ENCODE data around the gene NRG2. TPM values are rescaled to one million over a fixed set of nuclear protein-coding genes. Genes with fewer than 3 reads are reported as not detected.

NRG2 gene
- total and polyA plus RNA-seq, 2 of the 8 experiments (the other 6 are each of a cell fraction or from before 2014, with no cell fraction given) = 0.27 to 0.54 TPM

DNA sequence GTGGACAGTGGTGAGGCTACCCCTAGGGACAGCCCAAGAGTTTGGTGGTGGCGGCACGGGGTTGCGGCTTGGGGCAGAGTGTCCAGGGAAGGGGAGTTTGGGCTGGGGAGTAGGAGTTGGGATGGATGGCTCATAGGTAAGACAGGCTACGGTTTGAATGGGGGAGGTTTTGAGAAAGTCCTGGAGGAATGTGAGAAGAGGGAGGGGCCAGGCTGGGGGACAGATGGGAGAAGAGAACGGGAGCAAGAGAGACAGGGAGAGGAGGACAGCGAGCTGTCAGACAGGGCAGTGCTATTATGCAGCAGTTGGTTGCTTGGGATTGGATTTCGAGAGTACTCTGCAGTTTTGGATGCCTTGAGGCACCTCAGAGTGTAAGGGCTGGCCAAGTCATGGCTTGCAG lies 223.0 kb downstream of the NRG2 start:
- no peak overlapping the region for H2BK15ac ChIP-seq (ENCODE audit: low read length)
- H3K23ac ChIP-seq (ENCODE audit: insufficient read length) = no peak overlapping the region
- ChIA-PET CTCF (ENCODE audit: partially characterized antibody) (interaction anchor here (1.1 kb wide), 1 partner anchor 10 kb away, joined by 3 read pairs; no protein-coding TSS in a partner anchor), POLR2A (ENCODE audit: partially characterized antibody) (no interaction called here)
- H3K9me3 ChIP-seq (ENCODE audit: insufficient read depth in 2 of 2, low read depth in 1 of 2, low read length in 1 of 2) = no peaks in the 10 kb centered on the region
- H4K20me1 ChIP-seq (replicated peaks in 1 of 2; ENCODE audit: control insufficient read depth in 1 of 2, insufficient read depth in 2 of 2, low read length in 2 of 2) = no peaks in the 10 kb centered on the region
- no peak overlapping the region for H3K4ac ChIP-seq (replicated peaks; ENCODE audit: insufficient read length, low read depth, low read length)
- H2BK5ac ChIP-seq (ENCODE audit: low read depth, low read length) = no peak overlapping the region
- H3K79me1 ChIP-seq (ENCODE audit: low read depth, low read length) = no peaks in the 10 kb centered on the region
- H3K36me3 ChIP-seq (ENCODE audit: control insufficient read depth in 2 of 4, insufficient read depth in 4 of 4, low read length in 3 of 4) = no peaks in the 10 kb centered on the region
- H3K56ac ChIP-seq (replicated peaks; ENCODE audit: insufficient read length, low read depth, low read length) = no peak overlapping the region
- H3K9ac ChIP-seq (replicated peaks in 1 of 4; ENCODE audit: extremely low read depth in 1 of 4, low read depth in 3 of 4, low read length in 3 of 4) = no peak overlapping the region
- no peak overlapping the region for H3K4me3 ChIP-seq (ENCODE audit: extremely low read depth in 1 of 4, insufficient read depth in 2 of 4, low read depth in 3 of 4, low read length in 4 of 4)
- H2AFZ ChIP-seq (ENCODE audit: low read length) = no peak overlapping the region
- no peak overlapping the region for H2BK20ac ChIP-seq (ENCODE audit: low read length)
- no peak overlapping the region for H2AK5ac ChIP-seq (ENCODE audit: low read depth, low read length)
- H3K4me2 ChIP-seq (ENCODE audit: insufficient read depth in 1 of 2, low read depth in 2 of 2, low read length in 2 of 2) = no peak overlapping the region
- no peak overlapping the region for H3K14ac ChIP-seq (ENCODE audit: insufficient read length)
- DNase-seq (ENCODE audit: low read depth in 1 of 2, low spot score in 2 of 2) = no peak
- H4K91ac ChIP-seq (replicated peaks; ENCODE audit: insufficient read length, low read length) = no peak overlapping the region
- H2BK120ac ChIP-seq (replicated peaks; ENCODE audit: low read depth, low read length) = no peak overlapping the region
- H3K27ac ChIP-seq (ENCODE audit: low read depth, low read length) = no peak overlapping the region
- 62% methylated on average over 7 of the region's 7 CpGs; no CpG with 5 or more reads in 1 of the 2 experiments for WGBS, 2 experiments (ENCODE audit: extremely low coverage in 1 of 2, insufficient coverage in 1 of 2, insufficient read length in 1 of 2, insufficient replicate concordance in 2 of 2, low coverage in 1 of 2, low lambda C conversion rate in 2 of 2, missing lambda C conversion rate in 1 of 2)
- no peak overlapping the region for H4K5ac ChIP-seq (ENCODE audit: insufficient read length, low read depth, low read length)
- TF ChIP-seq HDAC6 (IDR thresholded peaks at IDR 0.05; ENCODE audit: low read depth, low read length) (no peak), SP4 (IDR thresholded peaks at IDR 0.05; ENCODE audit: low read length) (no peak), RNF2 (IDR thresholded peaks at IDR 0.05; ENCODE audit: borderline replicate concordance, low read depth, low read length, missing control alignments, poor library complexity, severe bottlenecking) (no peak)
- no peak overlapping the region for H4K8ac ChIP-seq (ENCODE audit: extremely low read depth, insufficient read depth, low read length)
- no peak for FAIRE-seq
- no peaks in the 10 kb centered on the region for H3K23me2 ChIP-seq (ENCODE audit: low read depth, low read length)
- peaks cover 0 to 2% (median 0%) of the 10 kb centered on the region in 4 experiments; a peak in 1 of 7 replicates for H3K27me3 ChIP-seq (replicated peaks in 1 of 4; ENCODE audit: control insufficient read depth in 3 of 4, extremely low read depth in 1 of 4, insufficient read depth in 3 of 4, low read length in 3 of 4)
- H2BK12ac ChIP-seq (ENCODE audit: low read depth, low read length) = no peak overlapping the region
- no peaks in the 10 kb centered on the region for H3K79me2 ChIP-seq (ENCODE audit: control insufficient read depth in 1 of 2, insufficient read depth in 2 of 2, low read length in 2 of 2)
- no peak overlapping the region for H3K18ac ChIP-seq (ENCODE audit: extremely low read depth, low read length)
- H3K4me1 ChIP-seq (replicated peaks in 1 of 4; ENCODE audit: control insufficient read depth in 3 of 4, insufficient read depth in 4 of 4, low read length in 3 of 4) = peaks cover 0 to 7% (median under 1%) of the 10 kb centered on the region in 4 experiments; a peak in 6 of 7 replicates

Measured in H1 (cell line).